Panc1 (cell line): Measurements from ENCODE around the gene ERI2. TPM values are rescaled to one million over a fixed set of nuclear protein-coding genes. Genes with fewer than 3 reads are reported as not detected.

Experiments
- ATAC-seq: fragments of 200-7000 bp; cut with Tn5 transposase; 2 replicates; pipeline ENCODE4 v1.9.1; 2020; ENCODE audit warnings: mild to moderate bottlenecking, moderate library complexity
- BruUV-seq: library from RNA; stranded (reverse); fragments of 400-500 nt; replicated peaks from 2 replicates; lab custom pipeline; 2021; lab: Mats Ljungman, UMichigan
- CTCF ChIA-PET: fragments of 300-600 bp; sonication (Branson Sonifier 250); formaldehyde crosslinking; loops from one replicate; lab custom pipeline; 2022; ENCODE audit warnings: antibody characterized with exemption; lab: Charles Lee
- POLR2A ChIA-PET: fragments of 300-600 bp; sonication (Branson Sonifier 250); formaldehyde crosslinking; loops from one replicate; lab custom pipeline; 2022; ENCODE audit warnings: antibody characterized with exemption; lab: Charles Lee
- DNase-seq: peaks from one replicate; pipeline ENCODE4 v3.0.0-alpha.2; 2010; ENCODE audit warnings: low read depth, low spot score
- H3K27ac ChIP-seq: 2 replicates; pipeline ENCODE4 v1.5.1; 2011; ENCODE audit warnings: mild to moderate bottlenecking, low read length, inconsistent platforms
- H3K27me3 ChIP-seq: fragments of 200-500 bp; sonication (Bioruptor generic); 2 replicates; pipeline ENCODE4 v1.6.0; 2014; ENCODE audit warnings: low read length, inconsistent platforms; ENCODE audit not compliant: control insufficient read depth, insufficient read depth
- H3K36me3 ChIP-seq: fragments of 200-500 bp; sonication (Bioruptor generic); 2 replicates; pipeline ENCODE4 v1.5.1; 2014; ENCODE audit warnings: inconsistent platforms, mild to moderate bottlenecking, low read length, moderate library complexity; ENCODE audit not compliant: control insufficient read depth, insufficient read depth
- H3K4me1 ChIP-seq: 2 replicates; pipeline ENCODE4 v1.5.1; 2011; ENCODE audit warnings: inconsistent platforms, mild to moderate bottlenecking, low read length, moderate library complexity; ENCODE audit not compliant: control insufficient read depth, insufficient read depth
- H3K4me3 ChIP-seq, 2 experiments: 2 replicates each; pipeline ENCODE4 v1.5.1; 2011 to 2012; ENCODE audit warnings: low read depth in 2 of 2, low read length in 2 of 2, mild to moderate bottlenecking in 2 of 2, inconsistent platforms in 1 of 2, moderate library complexity in 1 of 2
- H3K9me3 ChIP-seq: fragments of 200-500 bp; sonication (Bioruptor generic); 2 replicates; pipeline ENCODE4 v1.5.1; 2014; ENCODE audit warnings: low read depth, mild to moderate bottlenecking, inconsistent platforms, low read length, moderate library complexity; ENCODE audit not compliant: control insufficient read depth, insufficient read depth
- CTCF ChIP-seq: fragments of 450-650 bp; IDR thresholded peaks from 2 replicates; pipeline ENCODE4 v1.5.1; 2017; ENCODE audit warnings: mild to moderate bottlenecking
- POLR2AphosphoS5 ChIP-seq: IDR thresholded peaks from 2 replicates; pipeline ENCODE4 v1.6.1; 2012; ENCODE audit warnings: mild to moderate bottlenecking, low read depth, low read length, moderate library complexity
- SIN3A ChIP-seq: IDR thresholded peaks from 2 replicates; pipeline ENCODE4 v1.6.1; 2012; ENCODE audit warnings: low read depth, mild to moderate bottlenecking, low read length, moderate library complexity, borderline replicate concordance; ENCODE audit not compliant: insufficient read depth
- TCF7L2 ChIP-seq: IDR thresholded peaks from 2 replicates; pipeline ENCODE4 v1.6.1; 2011; ENCODE audit warnings: mild to moderate bottlenecking, low read depth, low read length, inconsistent platforms
- in situ Hi-C: cut with HindIII; loops from 2 replicates; pipeline ENCODE4 v1.10.0; 2016; ENCODE audit warnings: low sequenced_read_pairs, low pct_unique_long_range_greater_than_20kb
- intact Hi-C: fragments of 100-400 bp; cut with micrococcal nuclease; formaldehyde crosslinking; loops from one replicate; pipeline ENCODE4 v1.10.0; 2022; ENCODE audit not compliant: unreplicated experiment
- total RNA-seq: library from RNA; stranded (reverse); gene quantifications from one replicate; pipeline ENCODE4 v1.2.1, GENCODE V29; 2021; ENCODE audit not compliant: unreplicated experiment
- TF ChIP-seq, protein P1 (sequence below), 2 experiments: IDR thresholded peaks; 2 replicates each; pipeline ENCODE4 v1.6.1; 2011 to 2012; ENCODE audit warnings: low read depth in 2 of 2, control low read depth in 1 of 2, low read length in 1 of 2, mild to moderate bottlenecking in 1 of 2, moderate library complexity in 1 of 2; ENCODE audit not compliant: insufficient read depth in 1 of 2

The ERI2 gene
- total RNA-seq, 1 experiment from 2014 or later: 20.4 TPM

GRCh38 chr16:20768818-20769217, 37.5 kb downstream of the ERI2 start:
- H3K27ac ChIP-seq: no peak overlapping the region
- no peak for DNase-seq
- ChIA-PET CTCF (no interaction called here), POLR2A (no interaction called here)
- no TSS peak for BruUV-seq
- no peak for TF ChIP-seq SIN3A
- TF ChIP-seq, protein P1, sequence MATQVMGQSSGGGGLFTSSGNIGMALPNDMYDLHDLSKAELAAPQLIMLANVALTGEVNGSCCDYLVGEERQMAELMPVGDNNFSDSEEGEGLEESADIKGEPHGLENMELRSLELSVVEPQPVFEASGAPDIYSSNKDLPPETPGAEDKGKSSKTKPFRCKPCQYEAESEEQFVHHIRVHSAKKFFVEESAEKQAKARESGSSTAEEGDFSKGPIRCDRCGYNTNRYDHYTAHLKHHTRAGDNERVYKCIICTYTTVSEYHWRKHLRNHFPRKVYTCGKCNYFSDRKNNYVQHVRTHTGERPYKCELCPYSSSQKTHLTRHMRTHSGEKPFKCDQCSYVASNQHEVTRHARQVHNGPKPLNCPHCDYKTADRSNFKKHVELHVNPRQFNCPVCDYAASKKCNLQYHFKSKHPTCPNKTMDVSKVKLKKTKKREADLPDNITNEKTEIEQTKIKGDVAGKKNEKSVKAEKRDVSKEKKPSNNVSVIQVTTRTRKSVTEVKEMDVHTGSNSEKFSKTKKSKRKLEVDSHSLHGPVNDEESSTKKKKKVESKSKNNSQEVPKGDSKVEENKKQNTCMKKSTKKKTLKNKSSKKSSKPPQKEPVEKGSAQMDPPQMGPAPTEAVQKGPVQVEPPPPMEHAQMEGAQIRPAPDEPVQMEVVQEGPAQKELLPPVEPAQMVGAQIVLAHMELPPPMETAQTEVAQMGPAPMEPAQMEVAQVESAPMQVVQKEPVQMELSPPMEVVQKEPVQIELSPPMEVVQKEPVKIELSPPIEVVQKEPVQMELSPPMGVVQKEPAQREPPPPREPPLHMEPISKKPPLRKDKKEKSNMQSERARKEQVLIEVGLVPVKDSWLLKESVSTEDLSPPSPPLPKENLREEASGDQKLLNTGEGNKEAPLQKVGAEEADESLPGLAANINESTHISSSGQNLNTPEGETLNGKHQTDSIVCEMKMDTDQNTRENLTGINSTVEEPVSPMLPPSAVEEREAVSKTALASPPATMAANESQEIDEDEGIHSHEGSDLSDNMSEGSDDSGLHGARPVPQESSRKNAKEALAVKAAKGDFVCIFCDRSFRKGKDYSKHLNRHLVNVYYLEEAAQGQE (IDR thresholded peaks at IDR 0.05; ENCODE audit: insufficient read depth in 1 of 2, low read depth in 2 of 2, low read length in 1 of 2): no peak
- no peak for TF ChIP-seq TCF7L2
- no peak for TF ChIP-seq POLR2AphosphoS5
- TF ChIP-seq CTCF: no peak
- no peak overlapping the region for H3K4me3 ChIP-seq
- no peak for ATAC-seq
- no peaks in the 10 kb centered on the region for H3K36me3 ChIP-seq
- no peaks in the 10 kb centered on the region for H3K4me1 ChIP-seq
- intact Hi-C loops (no loop called here), in situ Hi-C loops (no loop called here)
- H3K9me3 ChIP-seq: no peaks in the 10 kb centered on the region
- peaks cover 7% of the 10 kb centered on the region; the same call in 1 of the 2 replicates for H3K27me3 ChIP-seq

DNA sequence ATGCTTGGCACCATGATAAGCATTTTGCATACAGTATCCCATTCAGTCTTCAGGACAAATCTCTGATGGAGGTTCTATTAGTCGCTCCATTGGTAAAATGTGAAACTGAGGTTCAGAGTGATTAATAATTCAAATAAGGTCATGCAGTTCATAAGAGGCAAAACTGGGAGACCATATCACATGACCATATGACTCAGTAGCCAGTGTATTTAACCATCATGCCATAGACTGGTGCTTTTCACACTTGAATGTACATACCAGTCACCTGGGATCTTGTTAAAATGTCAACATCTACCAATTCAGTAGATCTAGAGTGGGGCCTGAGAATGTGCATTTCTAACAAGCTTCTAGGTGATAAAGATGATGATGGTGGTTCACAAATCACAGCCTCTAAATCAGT, 38.2 kb downstream of the ERI2 start:
- intact Hi-C loops: no loop called here
- POLR2A ChIA-PET: no interaction called here
- Histone ChIP-seq H3K4me1 (no peaks in the 10 kb centered on the region), H3K36me3 (no peaks in the 10 kb centered on the region), H3K27me3 (peaks cover 7% of the 10 kb centered on the region; the same call in 1 of the 2 replicates), H3K4me3 (no peak overlapping the region), H3K9me3 (no peaks in the 10 kb centered on the region), H3K27ac (no peak overlapping the region)
- BruUV-seq: no TSS peak
- DNase-seq (no peak), ATAC-seq (no peak)
- CTCF ChIA-PET: no interaction called here
- TF ChIP-seq SIN3A (no peak), POLR2AphosphoS5 (no peak), CTCF (no peak), TCF7L2 (no peak)
- TF ChIP-seq, protein P1 (IDR thresholded peaks at IDR 0.05; ENCODE audit: insufficient read depth in 1 of 2, low read depth in 2 of 2, low read length in 1 of 2): no peak
- in situ Hi-C loops: no loop called here
